Transverse colon (tissue), 3 donors: ENCODE data around the gene RFPL3.

Experiments
- POLR2A ChIP-seq: fragments of 450-650 bp; IDR thresholded peaks from one replicate; pipeline ENCODE4 v1.6.1; 2016; ENCODE audit warnings: antibody characterized with exemption, mild to moderate bottlenecking, moderate library complexity
- TF ChIP-seq, protein P1 (sequence below), 5 experiments: fragments of 200-600 bp in 3 of 5; fragments of 450-650 bp in 2 of 5; sonication (generic) in 3 of 5; IDR thresholded peaks; 1 replicate in 2 of 5; 2 replicates in 3 of 5; pipeline ENCODE4 v1.5.1; 2016 to 2017; ENCODE audit warnings: antibody characterized with exemption in 5 of 5, inconsistent platforms in 3 of 5, mild to moderate bottlenecking in 2 of 5, moderate library complexity in 1 of 5

DNA sequence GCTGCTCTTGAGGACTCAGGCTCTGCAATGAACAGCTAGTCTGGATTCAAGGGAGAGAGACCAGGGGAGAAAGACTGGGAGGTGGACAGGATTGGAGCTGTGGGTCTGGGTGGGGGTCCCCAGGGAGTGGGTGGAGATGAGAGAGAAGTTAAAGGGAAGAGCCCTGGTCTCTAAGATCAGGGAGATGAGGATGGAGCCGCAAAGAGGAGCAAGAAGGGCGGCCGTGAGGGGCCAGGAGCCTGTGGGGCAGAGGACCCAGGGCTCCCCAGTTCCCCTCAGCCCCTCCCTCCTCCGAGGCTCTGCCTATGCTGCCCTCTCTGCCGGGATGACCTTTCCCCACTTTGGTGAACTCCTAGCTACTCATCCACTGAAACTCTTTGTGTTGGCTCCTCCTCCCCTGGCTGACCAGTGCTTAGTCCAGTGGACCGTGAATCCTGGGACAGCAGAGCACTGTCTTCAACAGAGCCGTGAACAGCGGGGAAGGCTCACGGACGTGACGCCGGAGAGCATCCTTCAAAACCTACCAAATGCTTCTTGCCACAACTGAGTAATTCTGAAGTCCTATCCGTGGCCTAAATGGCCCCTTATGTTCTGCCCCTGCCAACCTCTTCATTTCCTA, 16.4 kb upstream of the RFPL3 start:
- TF ChIP-seq, protein P1, sequence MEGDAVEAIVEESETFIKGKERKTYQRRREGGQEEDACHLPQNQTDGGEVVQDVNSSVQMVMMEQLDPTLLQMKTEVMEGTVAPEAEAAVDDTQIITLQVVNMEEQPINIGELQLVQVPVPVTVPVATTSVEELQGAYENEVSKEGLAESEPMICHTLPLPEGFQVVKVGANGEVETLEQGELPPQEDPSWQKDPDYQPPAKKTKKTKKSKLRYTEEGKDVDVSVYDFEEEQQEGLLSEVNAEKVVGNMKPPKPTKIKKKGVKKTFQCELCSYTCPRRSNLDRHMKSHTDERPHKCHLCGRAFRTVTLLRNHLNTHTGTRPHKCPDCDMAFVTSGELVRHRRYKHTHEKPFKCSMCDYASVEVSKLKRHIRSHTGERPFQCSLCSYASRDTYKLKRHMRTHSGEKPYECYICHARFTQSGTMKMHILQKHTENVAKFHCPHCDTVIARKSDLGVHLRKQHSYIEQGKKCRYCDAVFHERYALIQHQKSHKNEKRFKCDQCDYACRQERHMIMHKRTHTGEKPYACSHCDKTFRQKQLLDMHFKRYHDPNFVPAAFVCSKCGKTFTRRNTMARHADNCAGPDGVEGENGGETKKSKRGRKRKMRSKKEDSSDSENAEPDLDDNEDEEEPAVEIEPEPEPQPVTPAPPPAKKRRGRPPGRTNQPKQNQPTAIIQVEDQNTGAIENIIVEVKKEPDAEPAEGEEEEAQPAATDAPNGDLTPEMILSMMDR (IDR thresholded peaks at IDR 0.05): no peak
- no peak for TF ChIP-seq POLR2A
